Left lung (tissue), 10 donors: Measurements from ENCODE around the gene RNF144B. TPM values are rescaled to one million over a fixed set of nuclear protein-coding genes. Genes with fewer than 3 reads are reported as not detected.
A peak's percentile ranks its signal among the peaks of the same experiment; 100 is the strongest.

Experiments used
- ATAC-seq: fragments of 200-7000 bp; cut with Tn5 transposase; one replicate; pipeline ENCODE4 v1.9.1; 2020; ENCODE audit warnings: moderate library complexity
- DNase-seq, 4 donors: peaks; one replicate each; pipeline ENCODE4 v3.0.0-alpha.2; 2013 to 2020
- H3K27ac ChIP-seq, 2 donors: fragments of 200-600 bp; sonication (generic) in 1 of 2; one replicate each; pipeline versions ENCODE4 v1.5.0 to v1.8.0; 2020 to 2021
- H3K27me3 ChIP-seq, 2 donors: fragments of 200-600 bp; sonication (generic) in 1 of 2; one replicate each; pipeline versions ENCODE4 v1.5.0 to v1.8.0; 2020 to 2021
- H3K36me3 ChIP-seq, 2 donors: fragments of 200-600 bp; sonication (generic) in 1 of 2; one replicate each; pipeline versions ENCODE4 v1.5.0 to v1.8.0; 2020 to 2021
- H3K4me1 ChIP-seq, 2 donors: fragments of 200-600 bp; one replicate each; pipeline ENCODE4 v1.8.0; 2021
- H3K4me3 ChIP-seq, 2 donors: fragments of 200-600 bp; sonication (generic) in 1 of 2; one replicate each; pipeline versions ENCODE4 v1.5.0 to v1.8.0; 2020 to 2021; ENCODE audit warnings: mild to moderate bottlenecking in 1 of 2
- H3K9me3 ChIP-seq, 2 donors: fragments of 200-600 bp; sonication (generic) in 1 of 2; one replicate each; pipeline versions ENCODE4 v1.5.0 to v1.8.0; 2020 to 2021
- intact Hi-C, 2 donors: fragments of 100-400 bp; cut with DNase I; formaldehyde crosslinking; loops; one replicate each; pipeline versions ENCODE4 v1.11.2 to v1.14.2; 2022
- polyA plus RNA-seq, 6 donors: library from polyadenylated mRNA; unstranded; fragments of 120-200 nt; gene quantifications; one replicate each; pipeline ENCODE4 v1.2.1, GENCODE V29; 2013; ENCODE audit not compliant: insufficient read length in 6 of 6
- total RNA-seq, 2 donors: library from RNA; stranded (reverse); fragmentation: NEBNext Ultra II Directional; extraction: Animal tissue kit (Norgen Biotek cat#: 25700); gene quantifications; one replicate each; pipeline ENCODE4 v1.2.1, GENCODE V29; 2021
- TF ChIP-seq, protein P1 (sequence below), 2 donors: fragments of 200-600 bp; sonication (generic) in 1 of 2; IDR thresholded peaks; one replicate each; pipeline versions ENCODE4 v1.5.0 to v1.8.0; 2021; ENCODE audit warnings: antibody characterized with exemption in 2 of 2
- donor health status: DM: no; HTN: yes; CAD: no.
- donor health status: DM: no; HTN: no; CAD: no.

Gene RNF144B
- total and polyA plus RNA-seq, 8 donors: 13.9 to 74.8 (median 20.1) TPM

DNA sequence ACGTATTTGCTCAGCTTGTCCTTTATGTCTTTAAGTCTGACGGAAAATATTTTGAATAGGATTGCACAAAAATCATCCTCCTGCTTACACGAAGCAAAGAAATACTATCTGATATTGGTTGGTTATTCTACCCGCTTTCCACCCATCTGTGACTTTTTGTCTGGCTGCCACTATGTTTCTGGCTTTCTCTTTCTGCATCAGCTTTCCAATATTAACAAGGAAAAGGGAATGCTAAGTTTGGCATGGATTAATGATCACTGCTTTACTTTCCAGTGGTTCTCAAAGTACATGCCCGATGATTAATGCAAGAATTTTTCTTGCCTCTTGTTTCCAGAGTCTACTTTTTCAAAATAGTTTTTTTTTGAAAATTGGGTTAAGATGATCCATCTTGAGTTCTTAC, 57.0 kb downstream of the RNF144B start:
- DNase-seq (no peak), ATAC-seq (no peak)
- intact Hi-C loops: no loop called here
- Histone ChIP-seq H3K27me3 (no peaks in the 10 kb centered on the region), H3K27ac (peak overlapping the region in 1 of 2 donors; percentile 3), H3K9me3 (no peaks in the 10 kb centered on the region), H3K36me3 (peaks cover 0 to 33% of the 10 kb centered on the region in 2 donors), H3K4me1 (peaks cover 0 to 53% of the 10 kb centered on the region in 2 donors), H3K4me3 (no peak overlapping the region)
- TF ChIP-seq, protein P1, sequence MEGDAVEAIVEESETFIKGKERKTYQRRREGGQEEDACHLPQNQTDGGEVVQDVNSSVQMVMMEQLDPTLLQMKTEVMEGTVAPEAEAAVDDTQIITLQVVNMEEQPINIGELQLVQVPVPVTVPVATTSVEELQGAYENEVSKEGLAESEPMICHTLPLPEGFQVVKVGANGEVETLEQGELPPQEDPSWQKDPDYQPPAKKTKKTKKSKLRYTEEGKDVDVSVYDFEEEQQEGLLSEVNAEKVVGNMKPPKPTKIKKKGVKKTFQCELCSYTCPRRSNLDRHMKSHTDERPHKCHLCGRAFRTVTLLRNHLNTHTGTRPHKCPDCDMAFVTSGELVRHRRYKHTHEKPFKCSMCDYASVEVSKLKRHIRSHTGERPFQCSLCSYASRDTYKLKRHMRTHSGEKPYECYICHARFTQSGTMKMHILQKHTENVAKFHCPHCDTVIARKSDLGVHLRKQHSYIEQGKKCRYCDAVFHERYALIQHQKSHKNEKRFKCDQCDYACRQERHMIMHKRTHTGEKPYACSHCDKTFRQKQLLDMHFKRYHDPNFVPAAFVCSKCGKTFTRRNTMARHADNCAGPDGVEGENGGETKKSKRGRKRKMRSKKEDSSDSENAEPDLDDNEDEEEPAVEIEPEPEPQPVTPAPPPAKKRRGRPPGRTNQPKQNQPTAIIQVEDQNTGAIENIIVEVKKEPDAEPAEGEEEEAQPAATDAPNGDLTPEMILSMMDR (IDR thresholded peaks at IDR 0.05): no peak

DNA sequence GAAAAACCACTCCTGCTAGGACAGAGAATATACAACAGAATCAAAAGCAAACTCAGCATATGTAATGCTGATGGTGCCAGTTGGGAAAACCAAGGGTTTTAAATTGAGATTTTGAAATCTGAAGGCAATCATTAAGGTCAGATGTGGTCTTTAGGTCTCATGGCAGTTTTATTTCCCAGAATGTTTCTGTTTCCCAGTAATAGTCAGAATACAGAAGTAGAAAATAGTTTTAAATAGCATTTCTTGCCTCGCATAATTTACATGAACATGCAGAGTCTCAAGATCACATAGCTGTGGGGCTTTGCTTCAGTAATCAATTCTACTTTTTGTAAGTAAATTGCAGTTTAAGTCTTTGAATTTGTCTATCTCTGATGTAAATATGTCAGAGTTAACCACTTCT, 58.1 kb downstream of the RNF144B start:
- peak overlapping the region in 1 of 2 donors; percentile 24 for H3K27ac ChIP-seq
- peaks cover 0 to 46% of the 10 kb centered on the region in 2 donors for H3K4me1 ChIP-seq
- intact Hi-C loops: no loop called here
- no peaks in the 10 kb centered on the region for H3K9me3 ChIP-seq
- no peaks in the 10 kb centered on the region for H3K27me3 ChIP-seq
- ATAC-seq (peak; percentile 17), DNase-seq (no peak)
- no peak overlapping the region for H3K4me3 ChIP-seq
- peaks cover 0 to 22% of the 10 kb centered on the region in 2 donors for H3K36me3 ChIP-seq
- TF ChIP-seq, protein P1 (IDR thresholded peaks at IDR 0.05): no peak

DNA sequence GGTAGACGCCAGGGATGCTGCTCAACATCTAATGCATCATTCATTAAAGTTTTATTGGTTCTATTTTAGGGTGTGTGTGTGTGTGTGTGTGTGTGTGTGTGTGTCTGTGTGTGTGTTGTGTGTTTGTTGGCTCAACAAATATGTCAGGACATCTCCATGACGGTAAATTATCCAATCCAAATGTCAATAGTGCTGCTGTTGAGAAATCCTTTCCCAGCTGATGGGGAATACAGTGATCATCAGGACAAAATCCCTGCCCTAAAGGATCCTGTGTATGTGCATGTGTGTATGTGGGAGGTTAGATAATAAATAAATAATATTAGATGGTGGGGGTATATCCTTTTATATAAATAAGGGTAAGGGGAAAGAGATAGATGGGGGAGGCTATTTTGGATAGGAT, 59.6 kb downstream of the RNF144B start:
- peaks cover 0 to 41% of the 10 kb centered on the region in 2 donors for H3K4me1 ChIP-seq
- TF ChIP-seq, protein P1 (IDR thresholded peaks at IDR 0.05): no peak
- DNase-seq: no peak
- intact Hi-C loops: no loop called here
- ATAC-seq: no peak
- no peak overlapping the region for H3K27ac ChIP-seq
- H3K36me3 ChIP-seq: peaks cover 0 to 13% of the 10 kb centered on the region in 2 donors
- H3K9me3 ChIP-seq: no peaks in the 10 kb centered on the region
- H3K4me3 ChIP-seq: no peak overlapping the region
- no peaks in the 10 kb centered on the region for H3K27me3 ChIP-seq

DNA sequence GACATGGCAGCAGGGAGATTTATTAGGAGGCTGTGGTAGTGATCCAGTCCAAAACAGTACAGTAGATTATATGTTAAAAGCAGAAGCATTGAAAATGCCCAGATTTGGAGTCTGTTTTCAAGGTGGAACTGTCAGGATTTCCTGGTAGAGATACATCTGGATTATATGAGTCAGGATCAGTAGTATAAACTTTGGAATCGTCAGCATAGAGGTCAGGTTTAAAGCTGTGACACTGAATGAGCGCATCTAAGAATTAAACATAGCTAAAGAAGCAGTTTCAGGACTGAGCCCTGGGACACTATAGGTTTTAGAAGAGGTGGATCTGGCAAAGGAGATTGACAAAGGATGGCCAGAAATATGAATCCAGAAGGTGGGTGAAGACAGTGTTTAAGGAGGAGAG, 60.4 kb downstream of the RNF144B start:
- ATAC-seq (no peak), DNase-seq (no peak)
- Histone ChIP-seq H3K9me3 (no peaks in the 10 kb centered on the region), H3K4me1 (peaks cover 0 to 43% of the 10 kb centered on the region in 2 donors), H3K36me3 (peaks cover 0 to 13% of the 10 kb centered on the region in 2 donors), H3K27ac (no peak overlapping the region), H3K4me3 (no peak overlapping the region), H3K27me3 (no peaks in the 10 kb centered on the region)
- intact Hi-C loops: no loop called here
- TF ChIP-seq, protein P1 (IDR thresholded peaks at IDR 0.05): no peak

DNA sequence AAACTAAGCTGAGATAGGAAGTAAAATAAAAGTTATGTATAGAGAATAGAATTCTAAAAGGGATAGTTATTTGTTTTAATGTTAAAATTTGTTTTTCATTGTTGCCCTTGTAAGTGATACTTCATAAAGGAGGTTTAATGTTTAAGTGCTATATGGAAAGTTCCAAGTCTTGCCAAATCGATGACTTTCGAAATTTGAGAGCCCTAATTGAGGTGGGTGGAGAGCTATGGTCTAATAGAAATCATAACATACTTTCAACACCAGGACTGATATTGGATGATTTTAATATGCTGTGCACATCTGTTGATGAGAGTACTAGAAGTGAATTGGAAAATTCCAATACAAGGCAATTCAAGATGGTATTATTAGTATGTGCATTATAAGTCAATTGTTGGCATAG, 64.6 kb downstream of the RNF144B start:
- Histone ChIP-seq H3K4me1 (peaks cover 0 to 16% of the 10 kb centered on the region in 2 donors), H3K27me3 (no peaks in the 10 kb centered on the region), H3K27ac (no peak overlapping the region), H3K36me3 (peaks cover 0 to 5% of the 10 kb centered on the region in 2 donors), H3K4me3 (no peak overlapping the region), H3K9me3 (no peaks in the 10 kb centered on the region)
- DNase-seq (no peak), ATAC-seq (no peak)
- intact Hi-C loops: no loop called here
- TF ChIP-seq, protein P1 (IDR thresholded peaks at IDR 0.05): no peak
